HG03135 (cell line): ENCODE data around the gene NISCH.

Experiments
- ATAC-seq: cut with Tn5 transposase; IDR thresholded peaks from one replicate; pipeline ENCODE4 v1.9.1; 2021; ENCODE audit warnings: mild to moderate bottlenecking, moderate library complexity; ENCODE audit not compliant: unreplicated experiment

Gene NISCH

GRCh38 chr3:52488746-52489145 lies 33.3 kb downstream of the NISCH start:
- no peak for ATAC-seq

DNA sequence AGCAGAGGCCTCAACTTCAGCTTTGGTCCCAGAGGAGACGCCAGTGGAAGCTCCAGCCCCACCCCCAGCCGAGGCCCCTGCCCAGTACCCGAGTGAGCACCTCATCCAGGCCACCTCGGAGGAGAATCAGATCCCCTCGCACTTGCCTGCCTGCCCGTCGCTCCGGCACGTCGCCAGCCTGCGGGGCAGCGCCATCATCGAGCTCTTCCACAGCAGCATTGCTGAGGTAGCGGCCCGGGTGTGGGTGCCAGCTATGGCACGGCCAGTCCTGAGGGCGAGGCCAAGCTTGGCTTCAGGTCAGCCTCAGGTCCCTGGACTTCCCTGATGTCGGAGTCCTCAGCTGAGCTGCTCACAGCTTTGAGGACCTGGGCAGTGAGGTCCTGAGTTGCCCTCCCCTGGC lies 34.0 kb downstream of the NISCH start:
- no peak for ATAC-seq

GRCh38 chr3:52490035-52490938 lies 34.9 kb downstream of the NISCH start:
- ATAC-seq: no peak

- ATAC-seq: no peak
Observed at GRCh38 chr3:52490939-52491526, 35.6 kb downstream of the NISCH start.

- no peak for ATAC-seq
Observed at GRCh38 chr3:52492059-52492458, 36.7 kb downstream of the NISCH start.

DNA sequence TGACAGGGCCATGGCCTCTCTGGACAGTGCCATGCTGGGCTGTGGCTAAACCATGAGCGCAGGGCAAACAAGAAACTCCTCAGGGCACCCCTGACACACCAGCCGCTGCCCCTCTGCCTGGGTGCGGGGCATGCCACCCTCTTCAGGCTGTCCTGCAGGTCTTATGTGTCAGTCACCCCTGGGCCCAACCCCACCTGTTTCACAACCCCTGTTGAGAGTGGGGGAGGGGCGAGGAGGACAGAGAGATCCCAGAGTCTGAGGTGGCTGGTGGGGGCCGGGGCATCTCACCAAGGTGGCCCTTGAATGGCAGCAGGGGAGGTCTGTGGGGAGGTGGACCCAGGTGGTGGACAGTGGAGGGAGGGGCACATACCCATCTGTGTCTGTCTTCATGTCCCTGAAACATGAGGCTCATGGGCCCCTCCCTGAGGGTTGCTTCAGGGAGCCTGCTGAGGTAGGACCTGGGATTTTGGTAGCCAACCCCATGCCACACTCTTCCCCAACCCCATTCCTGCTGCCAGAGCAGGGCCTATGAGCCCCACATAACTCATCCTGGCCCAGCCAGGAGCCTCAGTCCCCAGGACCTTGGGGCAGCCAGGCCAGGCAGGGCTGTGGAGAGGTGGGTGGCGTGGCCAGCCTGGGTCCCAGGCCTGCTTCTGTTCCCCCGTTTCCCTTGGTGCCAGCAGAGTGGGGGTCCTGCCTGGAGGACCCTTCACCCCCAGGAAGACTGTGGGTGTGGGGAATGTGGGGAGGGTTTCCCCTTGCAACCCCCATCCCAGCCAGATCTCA lies 38.0 kb downstream of the NISCH start:
- no peak for ATAC-seq

DNA sequence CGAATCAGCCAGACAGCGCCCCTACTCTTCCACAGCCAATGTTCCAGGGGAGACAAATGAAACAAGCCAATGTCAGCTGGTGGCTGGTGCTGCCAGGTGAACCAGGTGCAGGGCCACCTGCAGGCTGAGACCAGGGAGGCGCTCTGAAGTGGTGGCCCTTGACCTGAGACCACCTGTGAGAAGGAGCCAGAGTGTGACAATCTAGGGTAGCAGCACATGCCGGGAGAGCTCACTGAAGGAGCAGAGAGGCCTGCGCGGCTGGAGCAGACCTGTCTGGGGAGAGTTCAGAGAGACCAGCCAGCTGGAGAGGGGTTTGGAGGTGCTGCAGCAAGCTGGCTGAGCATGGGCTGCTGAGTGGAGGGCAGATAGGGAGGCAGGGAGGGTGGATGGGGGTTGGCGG lies 39.0 kb downstream of the NISCH start:
- ATAC-seq: no peak

DNA sequence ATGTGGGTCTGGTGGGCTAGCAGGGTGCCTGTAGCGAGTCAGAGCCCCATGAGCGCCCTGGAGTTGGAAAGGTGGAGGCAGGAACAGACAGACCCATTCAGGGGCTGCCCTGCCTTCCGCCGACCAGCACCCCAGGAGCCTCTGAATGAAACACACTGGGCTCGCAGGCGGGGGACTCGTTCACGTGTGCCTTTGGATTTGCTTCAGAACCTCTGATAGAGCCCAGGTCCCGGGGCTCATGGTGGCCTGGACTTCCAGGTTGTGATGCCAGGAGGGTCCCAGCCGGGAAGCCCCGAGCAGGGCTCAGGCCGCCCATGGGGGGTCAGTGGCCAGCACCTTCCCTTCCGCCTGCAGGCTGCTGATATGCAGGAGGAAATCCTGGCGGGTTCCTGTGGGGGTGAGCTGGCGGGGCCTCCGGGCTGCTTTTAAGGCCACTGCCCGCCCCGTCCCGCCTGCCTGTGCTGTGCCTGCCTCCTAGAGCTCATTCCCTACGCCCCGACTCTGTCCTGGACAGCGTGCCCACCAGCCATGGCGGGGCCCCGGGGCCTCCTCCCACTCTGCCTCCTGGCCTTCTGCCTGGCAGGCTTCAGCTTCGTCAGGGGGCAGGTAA lies 39.6 kb downstream of the NISCH start, which contains the start of gene STAB1:
TSS of gene STAB1 (plus strand) at position 453 of the 610 bp plus-strand sequence. CDS start at position 529, 76 bp downstream.
- no peak for ATAC-seq

GRCh38 chr3:52495777-52496602 lies 40.6 kb downstream of the NISCH start:
- no peak for ATAC-seq

DNA sequence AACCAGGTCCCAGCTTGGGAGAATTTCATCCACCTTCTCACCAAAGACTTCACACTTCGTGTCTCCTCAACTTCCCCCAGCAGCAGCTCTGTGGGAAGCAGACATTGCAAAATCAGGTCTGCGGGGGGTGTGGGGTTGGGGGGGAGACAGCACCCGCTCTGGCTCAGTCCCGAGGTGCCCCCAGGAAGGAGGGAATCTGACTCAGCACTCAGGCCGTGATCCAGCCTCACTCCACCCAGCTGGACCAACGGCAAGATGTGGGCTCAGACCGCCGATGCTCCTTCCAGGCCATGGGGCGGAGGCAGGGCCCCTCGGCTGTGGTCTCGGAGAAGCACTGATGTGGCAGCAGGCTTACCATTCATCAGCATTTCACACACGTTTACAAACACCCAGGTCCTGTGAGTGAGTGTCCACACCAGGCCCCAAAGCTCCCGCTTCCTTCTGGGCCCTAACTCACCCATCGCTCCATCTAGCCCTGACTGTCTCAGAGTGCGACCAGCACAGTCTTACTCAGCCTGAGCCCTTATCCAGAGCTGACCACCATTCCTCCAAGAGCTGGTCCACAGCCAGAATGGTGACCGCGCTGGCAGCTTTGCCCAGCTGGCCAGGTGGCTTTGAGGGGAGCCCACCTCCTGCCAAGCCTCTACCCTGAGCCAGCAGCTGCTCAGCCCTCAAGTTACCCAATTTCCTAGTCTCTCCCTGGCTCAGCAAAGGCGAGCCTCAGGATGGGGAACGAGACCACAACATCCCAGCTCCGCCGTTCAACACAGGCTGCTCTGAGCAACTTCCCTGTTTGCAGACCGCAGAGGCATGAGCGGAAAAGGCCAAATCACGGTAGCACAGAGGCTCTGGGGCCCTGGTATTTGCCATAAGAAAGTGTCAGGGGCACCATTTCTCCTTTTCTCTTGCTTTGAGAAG lies 43.0 kb downstream of the NISCH start:
- no peak for ATAC-seq

GRCh38 chr3:52501046-52501445 lies 45.6 kb downstream of the NISCH start:
- ATAC-seq: no peak

GRCh38 chr3:52502001-52502400 lies 46.6 kb downstream of the NISCH start:
- ATAC-seq: no peak

DNA sequence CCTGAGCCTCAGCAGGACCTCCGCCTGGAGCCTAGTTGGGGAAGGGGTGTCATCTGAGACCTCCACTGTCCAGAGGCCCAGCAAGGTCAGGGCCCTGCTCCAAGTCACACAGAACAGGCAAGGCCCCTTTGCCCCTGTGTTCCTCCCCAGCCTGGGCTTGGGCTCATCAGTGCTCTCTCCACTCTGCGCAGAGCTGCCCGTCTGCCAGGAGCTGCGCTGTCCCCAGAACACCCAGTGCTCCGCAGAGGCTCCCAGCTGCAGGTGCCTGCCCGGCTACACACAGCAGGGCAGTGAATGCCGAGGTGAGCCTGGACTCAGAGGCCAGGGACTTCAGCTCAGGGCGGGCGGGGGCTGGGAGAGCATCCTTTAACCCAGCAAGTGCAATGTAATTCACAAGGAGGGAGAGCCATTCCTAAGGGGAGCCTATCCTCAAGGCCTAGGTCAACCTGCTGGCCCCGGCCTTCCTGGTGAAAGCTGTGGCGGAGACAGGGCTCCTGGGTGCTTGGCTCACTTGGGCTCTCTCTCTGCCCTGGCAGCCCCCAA lies 47.5 kb downstream of the NISCH start:
- ATAC-seq: no peak

- ATAC-seq: no peak
Observed at GRCh38 chr3:52503788-52504424, 48.5 kb downstream of the NISCH start.

DNA sequence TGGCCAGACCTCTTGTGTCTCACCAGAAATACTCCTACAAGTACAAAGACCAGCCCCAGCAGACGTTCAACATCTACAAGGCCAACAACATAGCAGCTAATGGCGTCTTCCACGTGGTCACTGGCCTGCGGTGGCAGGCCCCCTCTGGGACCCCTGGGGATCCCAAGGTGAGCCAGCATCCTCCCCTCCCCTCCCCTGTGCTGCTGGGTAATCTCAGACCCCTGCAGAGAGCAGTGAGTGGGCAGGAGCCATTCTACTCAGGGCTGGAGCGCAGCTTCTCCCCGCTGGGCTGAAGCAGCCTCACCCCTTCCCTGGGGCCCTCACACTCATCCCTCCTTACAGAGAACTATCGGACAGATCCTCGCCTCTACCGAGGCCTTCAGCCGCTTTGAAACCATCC lies 49.6 kb downstream of the NISCH start:
- ATAC-seq: no peak

DNA sequence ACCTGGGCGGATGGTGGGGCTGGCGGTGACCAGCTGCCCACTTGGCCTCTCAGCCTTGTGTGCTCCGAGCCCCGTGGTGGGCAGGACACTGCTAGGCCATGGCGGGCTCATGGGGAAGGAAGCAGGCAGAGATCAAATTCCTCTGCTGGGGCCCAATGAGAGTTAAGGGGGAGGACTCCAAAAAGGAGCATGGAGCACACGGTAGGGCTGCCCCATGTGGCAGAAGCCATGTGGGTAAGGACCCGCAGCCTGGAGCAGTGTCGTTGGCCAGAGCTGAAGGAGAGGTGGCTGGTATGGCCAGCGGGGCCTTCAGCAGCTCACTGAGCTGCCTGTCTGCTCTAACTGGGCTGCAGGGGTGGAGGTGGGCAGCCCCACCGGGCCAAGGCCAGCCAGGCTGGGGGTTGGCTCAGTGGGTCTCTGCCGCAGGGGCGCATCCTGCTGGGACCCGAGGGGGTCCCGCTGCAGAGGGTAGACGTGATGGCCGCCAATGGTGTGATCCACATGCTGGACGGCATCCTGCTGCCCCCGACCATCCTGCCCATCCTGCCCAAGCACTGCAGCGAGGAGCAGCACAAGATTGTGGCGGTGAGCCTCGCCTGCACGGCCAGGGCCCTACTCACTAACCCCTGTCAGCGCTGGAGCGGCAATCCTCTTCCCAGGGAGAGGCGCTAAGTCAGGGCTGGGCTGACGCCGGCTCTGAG lies 51.0 kb downstream of the NISCH start:
- no peak for ATAC-seq

GRCh38 chr3:52507359-52507758 lies 52.0 kb downstream of the NISCH start:
- ATAC-seq: no peak
